ENCODE results near the gene SPTBN5.

SPTBN5 gene

DNA sequence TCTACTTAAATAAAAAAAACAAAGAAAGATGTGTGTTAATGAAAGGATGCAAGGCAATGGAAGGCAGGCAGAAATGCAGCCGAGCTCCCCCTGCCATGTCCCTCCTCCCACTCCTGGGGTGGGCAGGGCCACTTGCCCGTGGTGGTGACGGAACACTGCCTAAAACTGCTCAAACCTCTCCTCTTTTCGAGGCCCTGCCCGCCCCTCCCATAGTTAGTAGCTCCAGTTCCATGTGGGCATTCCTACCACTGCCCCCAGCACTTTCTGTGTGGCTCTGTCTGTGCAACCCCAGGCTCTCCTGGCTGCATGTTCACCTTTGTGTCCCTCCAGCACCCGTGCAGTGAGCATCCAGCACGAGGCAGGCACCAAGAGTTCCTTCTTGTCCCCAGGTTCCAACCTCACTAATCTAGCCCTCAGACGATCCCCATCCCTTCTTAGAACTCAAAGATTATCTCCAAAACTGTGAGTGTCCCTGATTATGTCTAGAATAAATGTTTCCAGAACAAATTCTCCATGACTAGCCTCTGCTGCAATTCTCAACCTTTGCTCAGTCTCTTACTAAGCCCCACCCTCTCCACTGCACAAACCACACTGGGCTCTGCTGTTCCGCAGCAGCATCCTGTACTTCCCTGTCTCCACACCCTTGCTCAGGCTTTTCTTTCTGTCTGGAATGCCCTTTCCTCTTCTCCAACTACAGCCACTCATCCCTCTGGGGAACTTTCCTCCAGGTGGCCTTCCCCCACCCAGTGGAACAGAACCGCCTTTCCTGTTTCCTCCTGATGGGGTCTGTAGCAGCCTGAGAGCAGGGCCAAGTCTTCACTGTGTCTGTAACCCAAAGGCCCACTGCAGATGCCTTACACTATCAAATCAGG is 32.6 kb upstream of the SPTBN5 start:
- no peak for DNase-seq (ENCODE audit: low read depth)

DNA sequence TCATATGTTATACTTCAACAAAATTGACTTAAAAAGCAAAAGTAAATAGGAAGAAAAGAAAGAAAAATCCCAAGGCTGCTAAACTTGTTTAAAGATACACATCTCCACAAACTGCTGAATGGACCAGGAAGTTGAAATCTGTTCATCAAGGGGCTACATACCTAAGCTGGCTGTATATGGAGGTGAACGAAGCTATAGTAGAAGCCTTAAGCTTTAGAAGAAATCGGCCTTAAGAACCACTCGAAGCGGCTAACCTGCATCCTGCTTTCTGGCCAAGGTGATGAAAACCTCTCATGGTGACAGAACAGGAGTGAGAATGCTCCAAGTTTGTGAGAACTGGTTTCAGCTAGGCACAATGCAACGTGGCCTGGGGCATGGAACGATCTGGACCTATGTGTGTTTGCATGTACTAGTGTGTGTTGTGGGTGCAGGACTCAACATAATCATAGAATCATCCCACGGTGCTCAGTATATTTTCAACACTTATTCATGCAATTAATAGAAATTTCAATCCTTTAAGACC is 31.3 kb upstream of the SPTBN5 start:
- no peak for DNase-seq (ENCODE audit: low read depth)

DNA sequence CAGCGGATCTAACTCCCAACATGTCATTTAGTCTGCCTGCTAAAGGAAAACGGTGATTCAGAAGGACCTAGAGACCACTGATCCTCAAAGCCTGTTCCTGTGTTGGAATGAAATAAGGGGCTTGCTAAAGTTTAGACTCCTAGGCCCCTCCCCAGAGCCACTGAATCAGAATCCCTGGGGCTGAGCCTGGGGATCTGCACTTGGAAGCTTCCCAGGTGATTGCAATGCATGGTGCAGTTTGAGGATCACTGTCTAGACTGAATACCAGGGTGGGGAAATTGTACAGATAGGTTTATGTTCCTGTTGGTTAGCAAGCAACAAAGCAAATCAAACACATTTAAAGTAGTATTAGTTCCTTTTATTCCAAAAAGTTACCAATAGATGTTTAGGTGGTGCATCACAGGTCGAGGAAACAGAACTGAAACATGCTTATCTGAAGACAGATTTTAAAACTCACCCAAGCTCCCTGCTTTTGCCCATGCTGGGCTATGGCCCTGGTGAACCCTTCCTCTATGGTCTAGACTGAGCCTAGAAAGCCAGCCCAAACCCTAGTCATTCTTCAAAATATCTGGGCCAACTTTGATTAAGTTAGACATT is 29.6 kb upstream of the SPTBN5 start:
- DNase-seq (ENCODE audit: low read depth), result no peak

DNA sequence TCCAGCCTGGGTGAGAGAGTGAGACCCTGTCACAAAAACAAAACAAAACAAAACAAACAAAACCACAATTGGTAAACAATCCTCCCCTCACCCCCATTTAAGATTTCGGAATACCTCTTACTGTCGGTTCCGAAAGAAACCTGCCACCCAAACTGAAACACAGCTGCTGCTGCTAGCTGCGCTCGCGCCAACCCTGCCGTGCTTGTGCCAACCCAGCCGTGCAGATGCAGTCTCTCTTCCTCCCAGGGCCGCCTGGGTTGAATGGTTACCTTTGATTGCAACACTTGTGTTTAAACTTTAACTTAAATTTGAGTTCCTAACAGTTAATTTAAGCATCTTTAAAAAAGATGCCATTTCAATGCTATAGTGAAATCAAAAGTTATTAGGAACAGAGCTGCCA is 28.5 kb upstream of the SPTBN5 start:
- no peak for DNase-seq (ENCODE audit: low read depth)

DNA sequence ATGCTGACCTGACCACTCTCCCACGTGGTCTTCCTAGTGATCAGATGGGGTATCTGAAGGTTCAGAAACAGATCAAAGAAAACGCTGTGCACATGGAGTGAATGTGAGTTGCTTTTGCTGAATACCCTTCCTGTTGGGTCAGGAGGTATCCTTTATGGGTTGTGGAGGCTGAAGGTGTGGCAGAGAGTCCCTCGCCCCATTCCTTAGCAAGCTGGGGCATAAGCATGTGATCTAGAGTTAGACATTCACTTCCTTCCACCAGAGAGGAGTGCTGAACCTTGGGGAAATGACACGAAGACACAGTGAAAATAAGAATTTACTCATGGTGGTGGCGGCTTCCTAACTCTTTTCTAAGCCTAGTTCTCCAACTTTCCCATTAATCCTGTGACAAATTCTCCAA is 27.8 kb upstream of the SPTBN5 start:
- no peak for DNase-seq (ENCODE audit: low read depth)

DNA sequence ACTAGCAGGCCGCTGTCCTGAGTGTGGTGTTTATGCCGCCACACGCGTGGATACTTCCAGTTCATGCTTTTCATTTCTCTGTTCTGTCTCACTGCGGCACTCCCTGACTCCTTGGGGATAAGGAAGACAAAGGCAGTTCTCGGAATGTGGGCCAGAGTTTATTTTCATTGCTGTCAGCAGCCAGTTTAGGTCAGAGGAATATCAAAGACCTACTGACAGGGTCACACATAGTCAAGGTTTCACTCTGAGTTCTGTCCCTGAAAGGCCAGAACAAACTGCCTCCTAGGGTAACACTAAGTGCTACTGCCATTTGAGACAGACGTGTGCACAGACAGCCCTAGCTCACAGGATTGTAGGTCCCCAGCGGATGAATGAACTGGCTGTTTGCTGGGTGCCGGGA is 27.3 kb upstream of the SPTBN5 start:
- DNase-seq (ENCODE audit: low read depth), result no peak

DNA sequence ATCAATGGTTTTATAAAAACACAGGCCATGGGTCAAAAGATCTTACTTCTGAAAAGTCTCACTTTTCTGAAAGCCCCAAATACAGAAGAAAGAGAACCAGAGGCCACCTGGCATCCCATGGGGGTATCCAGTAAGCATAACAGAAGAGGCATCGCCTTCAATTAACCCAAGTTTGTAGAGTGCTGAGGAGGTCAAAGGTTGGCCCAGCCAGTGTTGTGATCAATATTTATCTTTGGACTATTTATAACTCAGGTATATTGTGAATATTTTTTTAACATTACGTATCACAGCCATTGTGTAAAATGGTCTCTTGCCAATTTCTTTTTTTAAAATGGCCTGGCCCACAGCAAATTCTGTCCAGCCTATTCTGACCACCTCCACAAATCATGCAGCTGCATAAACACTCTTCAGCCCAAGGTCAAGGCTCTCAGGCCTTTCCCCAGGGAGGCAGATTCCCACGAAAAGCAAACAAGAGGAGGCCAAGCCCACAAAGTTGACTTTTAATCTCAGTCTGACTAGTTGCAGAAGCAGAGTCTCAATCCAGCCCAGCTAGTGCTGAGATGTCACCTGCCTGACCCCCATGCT is 26.2 kb upstream of the SPTBN5 start:
- peak; percentile 39 for DNase-seq (ENCODE audit: low read depth)

DNA sequence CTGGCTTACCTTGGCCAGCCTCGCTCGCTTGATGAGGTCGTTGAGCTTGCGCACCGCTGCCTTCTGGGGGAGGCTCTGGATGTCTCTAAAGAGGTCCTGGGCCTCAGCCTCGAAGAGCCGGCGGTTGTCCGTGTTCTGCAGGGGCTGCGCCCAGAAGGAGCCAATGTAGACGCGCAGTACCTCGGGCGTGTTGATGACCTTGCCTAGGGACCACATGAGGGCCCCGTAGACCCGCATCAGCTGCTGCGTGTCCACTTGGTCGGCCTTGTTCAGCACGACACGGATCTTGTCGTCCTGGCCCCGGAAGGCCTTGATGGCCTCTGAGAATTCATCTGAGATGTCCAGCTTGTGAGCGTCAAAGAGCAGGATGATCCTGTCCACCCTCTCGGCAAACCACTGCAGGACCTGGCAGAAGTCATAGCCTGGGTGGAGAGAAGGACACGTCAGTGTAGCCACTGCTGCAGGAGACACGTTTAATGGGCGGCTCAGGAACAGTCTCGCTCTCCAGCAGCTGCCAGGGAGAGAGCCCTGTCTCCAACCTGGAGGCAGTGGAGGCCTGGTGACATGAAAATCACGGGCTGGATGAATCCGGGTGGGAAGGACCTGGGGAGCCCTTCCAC is 25.5 kb upstream of the SPTBN5 start:
- no peak for DNase-seq (ENCODE audit: low read depth)

DNA sequence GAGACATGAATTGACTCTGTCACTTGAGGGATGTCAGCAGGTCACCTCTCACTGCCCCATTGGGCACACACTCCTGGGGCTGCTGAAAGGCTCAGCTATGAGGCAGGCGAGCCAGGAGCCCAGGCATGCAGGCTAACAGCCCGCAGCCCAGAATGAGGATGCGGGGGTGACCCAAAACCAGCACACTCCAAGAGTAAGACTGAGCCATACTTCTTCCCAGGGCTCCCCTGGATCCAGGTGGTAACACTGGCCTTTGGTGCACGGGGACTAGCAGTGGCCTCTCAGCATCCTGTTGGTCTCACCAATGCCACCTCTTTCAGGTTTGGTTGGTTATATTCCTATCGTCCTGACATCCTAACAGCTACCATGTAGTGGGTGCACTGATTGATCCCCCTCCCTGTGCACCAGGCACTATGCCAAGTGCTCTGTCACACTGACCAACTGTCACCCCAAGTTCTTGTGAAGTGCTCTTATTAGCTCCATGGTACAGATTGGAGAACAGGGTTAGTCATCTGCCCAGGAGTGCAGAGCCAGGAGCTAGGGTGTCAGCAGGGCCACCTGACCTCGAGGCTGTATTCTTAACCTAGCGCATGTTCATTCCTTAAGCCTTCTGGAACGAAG is 24.8 kb upstream of the SPTBN5 start:
- DNase-seq (ENCODE audit: low read depth), result no peak

DNA sequence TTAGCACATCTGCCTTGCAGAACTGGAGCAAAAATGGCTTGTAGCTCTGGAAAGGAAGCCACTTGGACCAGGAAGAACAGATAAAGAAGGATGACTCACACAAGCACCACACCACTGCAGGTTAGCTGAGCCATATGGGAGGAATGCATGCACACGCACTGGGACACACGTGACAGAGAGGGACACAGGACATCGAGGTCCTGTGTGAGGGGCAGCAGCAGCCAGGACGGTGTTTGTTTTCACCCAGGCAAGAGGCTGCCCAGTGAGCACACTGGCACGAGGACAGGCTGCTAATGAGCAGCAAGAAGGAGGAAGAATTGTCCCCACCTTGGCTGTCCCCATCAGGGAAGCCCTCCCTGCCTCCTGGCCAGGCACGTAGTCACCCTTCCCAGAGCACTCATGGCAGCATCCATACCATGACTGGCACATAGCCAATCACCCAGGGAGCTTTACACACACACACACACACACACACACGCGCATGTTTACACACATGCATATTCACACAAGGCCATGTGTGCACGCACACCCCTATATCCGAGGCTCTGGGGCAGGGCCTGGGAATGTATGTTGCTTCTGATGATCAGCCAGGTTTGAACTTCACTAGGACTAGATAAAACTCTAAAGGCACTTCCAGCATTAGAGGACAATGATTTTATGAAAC is 24.0 kb upstream of the SPTBN5 start:
- DNase-seq (ENCODE audit: low read depth), result no peak

DNA sequence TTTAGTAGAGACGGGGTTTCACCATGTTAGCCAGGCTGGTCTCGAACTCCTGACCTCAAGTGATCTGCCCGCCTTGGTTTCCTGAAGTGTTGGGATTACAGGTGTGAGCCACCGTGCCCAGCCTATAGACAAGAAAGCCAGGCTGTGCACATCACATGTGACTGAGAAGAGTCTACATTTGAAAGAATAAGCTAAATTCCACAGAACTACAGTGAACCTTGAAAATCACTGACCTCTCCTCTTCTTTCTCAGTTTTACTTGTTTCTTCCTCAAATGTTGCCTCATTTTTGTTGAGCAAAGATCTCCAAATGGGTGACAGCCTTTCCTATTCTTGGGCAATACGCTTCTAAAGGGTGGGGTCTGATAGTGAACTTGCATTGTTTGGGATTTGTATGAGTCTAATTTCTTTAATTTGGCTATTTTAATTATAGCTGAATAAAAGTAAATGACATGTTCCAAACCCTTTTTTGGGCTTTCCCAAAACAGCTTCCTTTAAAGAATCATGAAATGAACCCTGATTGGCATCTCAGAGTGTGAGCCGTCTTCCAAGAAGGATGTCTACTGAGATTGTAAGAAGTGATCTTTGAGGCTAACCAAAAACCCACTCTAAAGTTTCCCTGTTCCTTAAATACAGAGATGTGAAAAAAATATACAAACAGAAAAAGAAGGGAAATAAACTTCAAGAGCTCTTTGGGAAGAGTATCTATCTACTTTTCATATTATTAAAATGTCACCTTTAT is 21.6 kb upstream of the SPTBN5 start:
- DNase-seq (ENCODE audit: low read depth), result no peak

DNA sequence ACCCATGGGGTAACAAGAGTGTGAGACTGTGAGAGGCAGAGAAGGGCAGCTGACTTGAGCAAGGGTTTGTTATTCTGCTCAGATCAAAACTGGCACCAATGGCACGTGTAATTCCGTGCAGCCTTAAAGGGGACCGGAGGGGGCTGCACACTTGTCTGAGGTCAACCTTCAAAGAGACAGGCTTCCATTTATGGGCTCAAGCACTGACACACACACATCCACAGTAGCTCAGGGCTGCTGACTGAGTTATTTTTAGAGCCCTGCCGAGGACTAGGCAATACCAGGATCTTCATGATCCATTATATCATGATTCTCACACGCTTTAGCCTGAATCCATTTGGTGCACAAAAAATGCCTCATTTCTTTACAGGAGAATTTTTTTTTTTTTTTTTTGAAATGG is 20.6 kb upstream of the SPTBN5 start:
- no peak for DNase-seq (ENCODE audit: low read depth)

DNA sequence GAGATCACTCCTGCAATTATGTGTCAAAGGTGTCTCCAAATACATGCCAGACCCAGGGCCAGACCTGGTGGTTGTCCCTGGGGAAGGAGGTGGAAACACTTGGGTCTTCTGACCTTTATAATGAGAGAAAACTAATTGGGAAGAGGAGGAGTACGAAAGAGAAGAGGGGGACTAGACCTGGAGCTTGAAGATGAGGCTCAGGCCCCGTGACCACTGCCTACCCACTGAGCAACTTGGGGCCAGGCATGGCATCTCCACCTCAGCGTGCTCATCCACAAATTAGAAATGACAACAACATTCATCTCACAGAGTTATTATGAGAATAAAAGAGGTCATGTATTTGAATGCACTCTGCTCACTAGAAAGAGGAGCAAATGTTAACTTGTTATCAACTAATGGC is 19.4 kb upstream of the SPTBN5 start:
- no peak for DNase-seq (ENCODE audit: low read depth)

DNA sequence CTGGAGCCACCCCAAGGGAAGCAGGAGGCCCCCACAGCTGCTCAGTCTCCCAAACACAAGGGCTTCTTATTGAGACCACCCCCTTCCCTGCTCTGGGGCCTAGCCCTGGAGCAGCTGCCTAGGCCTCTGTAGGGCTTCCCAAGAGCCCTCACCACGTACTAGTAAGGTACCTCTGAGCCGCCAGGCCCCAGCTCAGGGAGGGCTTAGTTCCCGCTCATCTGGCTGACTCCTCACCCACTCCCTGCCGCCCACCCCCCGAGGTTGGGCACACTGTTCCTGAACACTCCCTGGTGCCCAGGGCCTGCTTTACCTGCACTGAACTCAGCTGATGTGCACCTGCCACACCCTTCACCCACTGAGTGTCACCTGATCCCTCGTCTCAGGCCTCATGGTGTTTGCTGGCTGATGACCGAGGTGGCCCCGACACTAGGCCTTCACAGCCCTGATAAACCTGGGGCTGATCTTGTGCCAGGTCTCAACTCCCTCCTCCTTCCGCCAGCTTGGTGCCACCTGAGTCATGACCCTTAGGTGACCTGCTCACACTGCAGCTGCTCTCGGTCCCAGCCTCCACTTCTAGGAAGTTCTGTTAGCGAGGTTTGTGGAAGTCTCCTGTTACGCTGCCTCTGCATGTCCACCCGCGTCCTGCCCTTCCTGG is 18.0 kb upstream of the SPTBN5 start:
- no peak for DNase-seq (ENCODE audit: low read depth)

DNA sequence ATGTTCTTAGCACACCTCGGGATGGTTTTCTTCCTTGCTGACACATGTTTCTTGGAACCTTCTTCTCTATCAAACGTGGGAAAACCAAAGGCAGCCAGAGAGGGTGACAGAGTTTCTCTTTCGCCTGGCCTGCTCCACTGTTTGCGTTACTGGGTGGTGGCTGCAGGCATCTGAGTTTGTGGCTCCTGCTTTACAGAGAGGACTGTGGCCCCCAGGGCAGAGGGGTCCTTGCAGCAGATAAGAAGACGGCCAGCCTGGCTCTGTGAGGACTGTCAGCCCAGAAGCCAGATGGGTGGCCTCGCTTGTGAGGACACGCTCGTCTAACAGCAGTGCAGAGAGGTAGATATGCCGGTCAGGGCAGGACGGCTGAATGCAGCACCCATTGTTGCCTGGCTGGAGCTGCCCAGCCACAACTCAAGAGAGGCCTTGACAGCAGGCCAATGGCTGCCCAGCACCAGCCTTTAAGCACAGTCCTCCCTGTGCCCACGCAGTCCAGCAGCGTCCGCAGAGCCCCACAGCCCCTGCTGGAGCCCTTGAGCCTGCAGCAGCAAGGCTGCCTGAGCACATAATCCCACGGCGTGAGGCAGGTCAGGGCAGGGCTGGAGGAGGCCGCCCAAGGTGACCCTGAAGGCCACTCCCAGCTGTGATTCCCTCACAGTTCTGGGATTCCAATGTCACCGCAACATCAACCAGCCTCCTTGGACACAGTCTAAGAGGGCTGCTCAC is 15.0 kb upstream of the SPTBN5 start:
- no peak for DNase-seq (ENCODE audit: low read depth)

DNA sequence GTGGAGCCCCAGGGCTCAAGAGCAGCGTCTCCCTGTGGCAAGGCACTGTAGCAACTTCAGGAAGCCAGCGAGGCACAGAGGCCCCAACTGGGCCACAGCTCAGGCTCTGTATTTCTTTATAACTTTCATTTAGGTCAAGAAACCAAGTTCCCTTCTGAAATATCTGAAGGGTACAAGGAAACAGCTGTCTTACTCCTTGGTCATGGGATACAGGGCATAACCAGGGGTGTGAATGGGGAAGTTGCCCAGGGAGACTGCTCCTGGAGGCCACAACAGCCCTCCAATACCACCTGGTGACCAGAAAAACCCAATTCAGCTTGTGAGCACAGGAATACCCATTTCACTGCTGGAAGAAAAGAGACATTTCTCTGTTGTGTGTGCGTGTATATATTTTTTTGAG is 13.3 kb upstream of the SPTBN5 start:
- DNase-seq (ENCODE audit: low read depth), result no peak

DNA sequence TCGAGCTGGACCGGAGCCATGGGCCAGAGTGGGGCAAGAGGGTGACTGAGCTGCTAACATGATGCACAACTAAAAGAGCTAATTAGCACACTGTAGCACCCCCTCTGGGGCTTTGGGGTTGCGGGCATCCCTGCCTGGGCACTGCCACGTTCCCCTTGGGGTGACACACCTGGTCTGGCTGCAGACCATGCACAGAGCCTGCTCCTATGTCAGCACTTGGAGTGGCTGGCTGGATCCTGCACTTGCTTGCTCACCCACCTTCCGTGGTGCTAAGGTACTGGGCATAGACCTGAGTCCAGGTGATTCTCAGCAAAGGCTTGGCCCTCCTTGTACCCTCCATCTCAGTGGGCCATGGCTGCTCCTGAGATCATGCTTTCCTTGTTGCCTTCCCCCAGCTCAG is 12.8 kb upstream of the SPTBN5 start:
- DNase-seq (ENCODE audit: low read depth), result no peak

DNA sequence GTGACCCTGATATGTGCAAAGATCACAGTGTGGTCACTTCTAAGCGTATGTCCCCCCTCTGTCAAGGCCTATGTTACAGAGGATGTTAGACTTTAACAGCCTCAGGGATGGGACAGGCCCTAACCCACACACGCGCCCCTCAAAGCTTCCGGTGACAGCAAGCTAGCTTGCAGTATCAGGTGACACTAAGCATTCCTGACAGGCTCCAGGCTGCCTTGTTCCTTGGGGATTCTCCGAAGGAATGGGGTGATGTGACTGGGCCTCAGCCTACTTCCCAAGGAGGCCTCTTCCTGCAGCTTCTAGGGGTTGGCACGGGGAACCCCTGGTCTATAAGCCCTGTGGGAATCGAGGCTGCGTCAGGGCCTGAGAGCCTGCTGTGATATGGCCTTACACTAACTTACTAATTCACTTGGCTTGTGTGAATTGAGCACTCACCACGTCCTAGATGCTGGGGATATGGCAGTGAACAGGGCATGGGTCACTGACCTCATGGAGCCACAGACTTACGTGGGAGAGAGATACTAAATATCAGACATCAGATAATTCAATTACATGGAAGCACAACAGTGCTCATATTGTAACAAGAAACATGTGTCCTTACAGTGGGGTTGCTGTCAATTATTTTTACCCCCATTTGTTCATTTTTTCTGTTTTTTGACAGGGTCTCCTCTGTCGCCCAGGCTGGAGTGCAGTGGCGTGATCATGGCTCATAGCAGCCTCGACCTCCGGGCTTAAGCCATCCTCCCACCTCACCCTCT is 11.4 kb upstream of the SPTBN5 start:
- no peak for DNase-seq (ENCODE audit: low read depth)

DNA sequence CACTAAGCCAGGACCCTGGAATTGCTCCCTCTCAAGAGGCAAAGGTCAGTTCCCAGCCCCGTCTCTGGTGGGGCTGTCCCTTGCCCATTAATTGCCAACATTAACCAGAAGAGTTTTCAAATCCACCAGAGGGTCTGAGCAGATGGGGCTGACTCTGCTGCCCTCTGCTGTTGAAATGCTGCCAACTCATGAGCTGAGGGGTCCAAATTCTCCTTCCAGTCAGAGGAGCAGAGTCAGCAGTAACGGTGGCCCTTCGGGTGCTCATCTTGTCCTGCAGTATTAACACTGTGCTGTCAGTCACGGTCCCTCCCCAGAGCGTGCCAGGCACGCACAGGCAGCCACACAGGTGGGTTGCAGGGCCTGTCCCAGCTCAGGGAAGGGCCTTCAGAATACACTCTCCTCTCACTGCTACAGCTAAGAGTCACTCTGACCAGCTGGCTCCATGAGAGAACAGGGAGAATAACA is 10.7 kb upstream of the SPTBN5 start:
- peak; percentile 30 for DNase-seq (ENCODE audit: low read depth)
